Psoas muscle (tissue), 8 donors: Measurements from ENCODE around the gene GALNT17. TPM values are rescaled to one million over a fixed set of nuclear protein-coding genes. Genes with fewer than 3 reads are reported as not detected.

Experiments
- ATAC-seq, 4 donors: fragments of 200-7000 bp; cut with Tn5 transposase; one replicate each; pipeline ENCODE4 v1.9.1; 2020; ENCODE audit warnings: moderate library complexity in 3 of 4, mild to moderate bottlenecking in 2 of 4
- DNase-seq, 2 donors: peaks; one replicate each; pipeline ENCODE4 v3.0.0-alpha.2; 2020
- H3K27ac ChIP-seq: fragments of 200-600 bp; one replicate; pipeline ENCODE4 v1.8.0; 2022
- H3K27me3 ChIP-seq, 3 donors: fragments of 200-600 bp in 1 of 3; one replicate each; pipeline versions ENCODE4 v1.6.1 to v1.8.0; 2013 to 2022; ENCODE audit warnings: low read length in 2 of 3, mild to moderate bottlenecking in 2 of 3, moderate library complexity in 1 of 3; ENCODE audit not compliant: insufficient read depth in 3 of 3
- H3K36me3 ChIP-seq, 2 donors: fragments of 200-600 bp in 1 of 2; one replicate each; pipeline versions ENCODE4 v1.6.1 to v1.8.0; 2013 to 2022; ENCODE audit warnings: low read depth in 1 of 2, mild to moderate bottlenecking in 1 of 2, moderate library complexity in 1 of 2; ENCODE audit not compliant: insufficient read depth in 1 of 2
- H3K4me1 ChIP-seq: fragments of 200-600 bp; one replicate; pipeline ENCODE4 v1.8.0; 2022
- H3K4me3 ChIP-seq: fragments of 200-600 bp; one replicate; pipeline ENCODE4 v1.8.0; 2022; ENCODE audit warnings: mild to moderate bottlenecking
- H3K9me3 ChIP-seq: fragments of 200-600 bp; one replicate; pipeline ENCODE4 v1.8.0; 2022
- WGBS, 3 donors: extraction: QIAGEN DNeasy Blood & Tissue Kit; methylation state at CpG; one replicate each; pipeline versions ENCODE4 v1.1.6 to v1.1.7; 2013; 5-methylcytosine and 5-hydroxymethylcytosine counted together
- intact Hi-C, 2 donors: fragments of 100-400 bp; cut with DNase I; formaldehyde crosslinking; loops; one replicate each; pipeline versions ENCODE4 v1.11.0 to v1.14.2; 2022
- polyA plus RNA-seq, 3 donors: library from polyadenylated mRNA; stranded (reverse); fragments of 200-250 nt; gene quantifications; one replicate each; pipeline ENCODE4 v1.2.3, GENCODE V29; 2013
- total RNA-seq, 4 donors: library from RNA; stranded (reverse); fragmentation: NEBNext Ultra II Directional in 2 of 4; extraction: Animal tissue kit (Norgen Biotek cat#: 25700) in 2 of 4; gene quantifications; one replicate each; pipeline versions ENCODE4 v1.2.1 to v1.2.4, GENCODE V29; 2021 to 2023
- TF ChIP-seq, protein P1 (sequence below): fragments of 200-600 bp; IDR thresholded peaks from one replicate; pipeline ENCODE4 v1.8.0; 2022; ENCODE audit warnings: antibody characterized with exemption
- donor health status: healthy with polysubstance abuse.
- donor health status: DM: no; HTN: no; CAD: no; lungs with moderate emphysema.
- donor health status: Bipolar disorder and iron deficiency.
- donor health status: healthy.
- donor health status: DM: yes; HTN: yes; CAD: no.
- donor health status: DM: no; HTN: no; CAD: no.
- donor health status: DM: no; HTN: no; CAD: no.
- donor health status: DM: yes; HTN: yes; CAD: no.

The GALNT17 gene
- total and polyA plus RNA-seq, 7 donors = 0.17 to 3.5 (median 0.65) TPM

DNA sequence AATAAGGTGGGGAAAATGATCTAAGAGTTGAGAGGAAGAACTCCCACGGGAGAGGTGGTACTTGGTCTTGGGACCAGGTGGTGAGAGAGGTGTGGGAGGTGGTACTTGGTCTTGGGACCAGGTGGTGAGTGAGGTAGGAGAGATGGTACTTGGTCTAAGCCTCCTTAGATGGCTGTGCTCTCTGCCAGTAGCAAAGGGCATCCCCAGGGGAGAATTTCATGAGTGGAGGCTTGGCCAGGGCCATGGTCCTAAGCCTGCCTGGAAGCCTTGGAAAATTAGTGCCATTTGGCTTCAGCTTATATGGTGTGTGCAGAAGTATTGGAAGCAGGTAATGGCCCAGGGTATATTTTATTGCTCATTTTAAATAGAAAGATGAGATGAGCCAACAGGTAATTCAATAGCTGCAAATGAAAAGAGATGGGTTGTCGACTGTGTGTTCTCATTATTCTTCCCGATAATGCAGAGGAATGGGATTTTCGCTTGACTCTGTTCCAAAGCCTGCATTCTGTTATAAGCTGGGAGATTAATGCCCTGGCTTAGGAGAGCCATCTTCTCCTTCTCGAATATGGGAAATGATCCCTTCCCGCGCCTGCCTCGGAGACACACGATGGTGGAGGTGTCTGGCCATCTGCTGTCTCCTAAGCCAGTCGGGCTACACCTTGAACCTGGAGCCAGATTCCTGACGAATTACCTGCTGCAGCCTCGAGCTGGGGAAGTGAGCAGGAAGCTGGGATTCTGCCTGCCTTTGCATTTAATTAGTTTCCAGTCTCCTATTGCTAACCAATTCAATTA, 287.8 kb downstream of the GALNT17 start:
- H3K9me3 ChIP-seq = no peaks in the 10 kb centered on the region
- no peaks in the 10 kb centered on the region for H3K4me1 ChIP-seq
- DNase-seq (no peak), ATAC-seq (no peak)
- no peak overlapping the region for H3K4me3 ChIP-seq
- H3K27ac ChIP-seq = no peak overlapping the region
- no peaks in the 10 kb centered on the region for H3K27me3 ChIP-seq
- TF ChIP-seq, protein P1, sequence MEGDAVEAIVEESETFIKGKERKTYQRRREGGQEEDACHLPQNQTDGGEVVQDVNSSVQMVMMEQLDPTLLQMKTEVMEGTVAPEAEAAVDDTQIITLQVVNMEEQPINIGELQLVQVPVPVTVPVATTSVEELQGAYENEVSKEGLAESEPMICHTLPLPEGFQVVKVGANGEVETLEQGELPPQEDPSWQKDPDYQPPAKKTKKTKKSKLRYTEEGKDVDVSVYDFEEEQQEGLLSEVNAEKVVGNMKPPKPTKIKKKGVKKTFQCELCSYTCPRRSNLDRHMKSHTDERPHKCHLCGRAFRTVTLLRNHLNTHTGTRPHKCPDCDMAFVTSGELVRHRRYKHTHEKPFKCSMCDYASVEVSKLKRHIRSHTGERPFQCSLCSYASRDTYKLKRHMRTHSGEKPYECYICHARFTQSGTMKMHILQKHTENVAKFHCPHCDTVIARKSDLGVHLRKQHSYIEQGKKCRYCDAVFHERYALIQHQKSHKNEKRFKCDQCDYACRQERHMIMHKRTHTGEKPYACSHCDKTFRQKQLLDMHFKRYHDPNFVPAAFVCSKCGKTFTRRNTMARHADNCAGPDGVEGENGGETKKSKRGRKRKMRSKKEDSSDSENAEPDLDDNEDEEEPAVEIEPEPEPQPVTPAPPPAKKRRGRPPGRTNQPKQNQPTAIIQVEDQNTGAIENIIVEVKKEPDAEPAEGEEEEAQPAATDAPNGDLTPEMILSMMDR = no peak
- no peaks in the 10 kb centered on the region for H3K36me3 ChIP-seq
- intact Hi-C loops = no loop called here
- 56 to 68% (median 63%) methylated on average over 12 of the region's 12 CpGs for WGBS, 3 donors

DNA sequence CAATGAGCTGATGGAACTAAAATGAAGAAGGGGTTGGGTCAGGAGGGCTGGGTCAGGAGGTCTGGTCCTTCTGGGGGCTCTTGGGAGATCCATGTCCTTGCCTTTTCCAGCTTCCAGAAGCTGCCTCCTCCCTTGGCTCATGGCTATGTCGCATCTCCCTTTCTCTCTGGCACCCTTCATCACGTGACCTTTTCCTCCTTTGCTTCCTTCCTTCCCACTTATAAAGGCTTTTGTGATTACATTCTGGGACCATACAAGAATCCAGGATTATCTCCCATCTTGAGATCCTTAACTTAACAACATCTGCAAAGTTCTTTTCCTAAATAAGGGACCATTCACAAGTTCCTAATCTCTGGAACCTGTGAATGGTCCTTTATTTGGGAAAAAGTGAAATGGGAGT, 290.2 kb downstream of the GALNT17 start:
- no peak overlapping the region for H3K27ac ChIP-seq
- WGBS, 3 donors = 83 to 100% (median 88%) methylated on average over 2 of the region's 2 CpGs
- no peaks in the 10 kb centered on the region for H3K9me3 ChIP-seq

DNA sequence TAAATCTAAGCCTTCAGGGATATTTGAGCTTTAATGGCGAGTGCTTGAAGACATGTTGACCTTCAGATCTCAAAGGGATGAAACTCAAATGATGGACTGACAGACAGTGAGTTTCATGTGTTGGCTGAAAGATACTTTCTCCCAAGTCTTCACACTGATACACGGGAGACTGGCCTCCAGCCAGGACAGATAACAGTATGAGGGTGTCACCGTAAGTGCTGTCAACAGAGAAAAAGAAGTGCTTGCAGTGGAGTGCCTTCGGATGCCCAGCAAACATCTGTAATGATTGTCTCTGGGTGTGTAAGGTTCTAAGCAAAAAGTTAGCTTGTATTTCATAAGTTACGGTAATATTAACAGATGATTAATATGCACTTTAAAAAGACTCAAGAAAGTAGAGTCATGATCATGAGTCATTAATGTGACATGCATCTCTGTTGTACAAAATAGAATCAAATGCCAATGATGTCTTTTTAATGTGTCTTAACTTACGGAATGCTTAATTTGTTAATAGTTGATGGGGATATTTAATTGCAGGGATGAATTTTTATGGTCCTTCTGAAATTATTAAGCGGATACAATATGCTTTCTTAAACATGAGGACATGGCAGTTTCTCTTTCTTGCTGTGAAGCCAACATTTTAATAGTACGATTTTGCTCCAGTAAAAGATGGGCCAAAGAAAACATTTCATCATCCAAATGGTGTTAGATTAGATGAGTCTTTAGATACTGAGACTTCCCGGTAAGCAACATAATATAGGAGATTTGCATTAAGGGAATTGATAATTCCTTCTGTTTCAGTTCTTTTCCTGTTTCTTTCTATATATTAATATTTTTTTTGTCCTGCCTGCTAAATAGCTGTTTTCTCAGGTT, 292.5 kb downstream of the GALNT17 start:
- TF ChIP-seq, protein P1 = no peak
- H3K9me3 ChIP-seq = no peaks in the 10 kb centered on the region
- H3K36me3 ChIP-seq = no peaks in the 10 kb centered on the region
- WGBS, 3 donors = 58 to 70% (median 59%) methylated on average over 9 of the region's 9 CpGs
- no peak overlapping the region for H3K27ac ChIP-seq
- H3K4me3 ChIP-seq = no peak overlapping the region
- intact Hi-C loops = no loop called here
- H3K27me3 ChIP-seq = no peaks in the 10 kb centered on the region
- DNase-seq (no peak), ATAC-seq (no peak)
- H3K4me1 ChIP-seq = no peaks in the 10 kb centered on the region

More for the DNA sequence above, 290.2 kb downstream of the GALNT17 start:
- TF ChIP-seq, protein P1 = no peak
- Histone ChIP-seq H3K36me3 (no peaks in the 10 kb centered on the region), H3K4me1 (no peaks in the 10 kb centered on the region), H3K4me3 (no peak overlapping the region), H3K27me3 (no peaks in the 10 kb centered on the region)
- intact Hi-C loops = no loop called here
- ATAC-seq = no peak
- DNase-seq = no peak

DNA sequence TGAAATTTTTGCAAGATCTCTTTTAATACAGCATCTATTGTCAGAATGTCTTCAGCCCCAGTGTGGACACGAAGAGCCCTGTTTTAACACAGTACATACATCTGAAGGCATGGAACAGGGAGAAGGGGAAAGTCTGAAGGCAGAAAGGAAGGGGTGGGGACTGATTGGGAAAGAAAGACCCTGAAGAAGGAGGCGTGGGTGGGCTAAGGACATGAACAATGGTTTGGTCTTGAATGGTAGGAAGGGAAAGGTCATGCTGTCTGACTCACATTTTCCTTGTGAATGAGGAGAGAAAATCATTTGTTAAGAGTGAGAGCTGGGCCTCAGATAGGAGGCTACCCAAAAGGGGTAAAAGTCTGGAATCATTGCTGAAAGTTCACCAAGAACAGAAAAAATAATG, 297.1 kb downstream of the GALNT17 start:
- no peaks in the 10 kb centered on the region for H3K9me3 ChIP-seq
- no peaks in the 10 kb centered on the region for H3K36me3 ChIP-seq
- TF ChIP-seq, protein P1 = no peak
- DNase-seq (no peak), ATAC-seq (no peak)
- H3K27me3 ChIP-seq = no peaks in the 10 kb centered on the region
- intact Hi-C loops = no loop called here
- H3K4me3 ChIP-seq = no peak overlapping the region
- H3K4me1 ChIP-seq = no peaks in the 10 kb centered on the region
- H3K27ac ChIP-seq = no peak overlapping the region
- 74 to 81% (median 75%) methylated on average over 2 of the region's 2 CpGs for WGBS, 3 donors
